ENCODE measurements around the gene SLC25A43.
"Not testable (repeated sequence)": the region's sequence is repeated elsewhere in the genome, so short reads cannot be mapped to it uniquely, and the experiment has no call there.

SLC25A43 gene

GRCh38 chrX:119467842-119468550 is 68.9 kb downstream of the SLC25A43 start, which contains the start of gene SLC25A5:
Gene SLC25A5, plus strand, starts transcription at chrX:119468444. Its CDS starts 72 bp downstream, at chrX:119468516.
- peak; percentile 4 to 90 (median 73) for DNase-seq

- peak; percentile 2 to 84 (median 64) for DNase-seq
Observed at GRCh38 chrX:119468551-119469312, 69.6 kb downstream of the SLC25A43 start.

GRCh38 chrX:119469313-119469635 is 70.1 kb downstream of the SLC25A43 start:
- no peak for DNase-seq

DNA sequence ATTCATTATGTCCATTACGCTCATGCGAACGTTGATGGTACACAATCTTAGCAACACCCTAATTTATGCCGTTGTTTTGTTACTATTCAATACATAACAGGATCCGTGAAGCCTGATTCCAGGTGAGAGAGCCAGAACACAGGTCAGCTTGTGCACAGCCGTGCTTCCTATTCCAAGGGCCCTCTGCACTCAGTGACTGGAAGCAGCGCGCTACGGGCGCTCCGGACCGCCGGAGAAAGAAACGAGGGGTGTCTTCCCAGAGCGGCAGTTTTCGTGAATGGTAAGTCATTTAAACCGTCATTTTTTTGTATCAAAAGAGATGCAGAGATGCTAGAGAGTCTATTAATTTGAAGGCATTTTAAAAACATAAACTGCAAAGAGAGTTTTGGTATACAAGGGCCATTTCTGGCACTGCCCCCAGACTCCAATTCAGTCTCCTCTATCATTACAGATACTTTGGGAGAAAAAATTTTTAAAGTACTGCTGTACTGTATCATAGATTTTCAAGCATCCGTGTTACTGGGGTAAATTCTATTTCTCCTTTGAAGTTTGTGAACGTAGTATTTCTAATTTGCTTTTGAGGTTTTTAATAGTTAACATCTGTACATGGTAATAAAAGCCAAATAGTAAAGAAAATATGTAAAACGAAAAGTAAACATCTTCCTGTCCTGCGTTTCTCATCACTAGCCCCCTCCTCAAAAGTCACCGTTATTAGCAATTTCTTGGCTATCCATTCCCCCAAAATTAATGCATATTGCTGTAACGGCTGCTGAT is 75.7 kb downstream of the SLC25A43 start:
- no peak for DNase-seq

- no peak for DNase-seq
Observed at GRCh38 chrX:119475389-119476101, 76.4 kb downstream of the SLC25A43 start.

- DNase-seq = no peak
Observed at GRCh38 chrX:119477812-119478232, 78.7 kb downstream of the SLC25A43 start.

- no peak for DNase-seq
Observed at GRCh38 chrX:119478504-119478903, 79.4 kb downstream of the SLC25A43 start.

- DNase-seq = no peak
Observed at GRCh38 chrX:119479845-119480244, 80.7 kb downstream of the SLC25A43 start.

DNA sequence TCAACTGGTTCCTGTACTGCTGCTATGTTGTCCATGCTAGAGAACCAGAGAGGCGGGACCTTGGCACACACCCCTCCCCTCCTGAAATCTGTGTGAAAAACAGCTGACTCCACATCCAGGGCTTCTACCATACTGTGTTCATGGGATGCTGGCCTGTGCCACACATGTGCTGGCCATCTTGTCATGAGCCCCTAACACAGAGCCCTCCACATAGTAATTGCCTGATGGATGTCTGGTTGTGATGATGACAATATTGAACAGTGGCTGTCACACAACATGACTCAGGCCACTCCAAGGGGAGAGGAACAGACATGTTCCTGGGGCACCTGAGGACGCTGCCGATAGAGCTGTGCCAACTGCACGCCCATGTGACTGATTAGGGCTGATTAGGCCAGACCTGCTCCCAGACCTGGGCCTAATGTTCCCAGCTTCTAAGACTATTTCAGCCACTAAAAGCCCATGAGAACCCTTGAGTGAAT is 82.2 kb downstream of the SLC25A43 start:
- no peak for DNase-seq

GRCh38 chrX:119482041-119482440 is 82.9 kb downstream of the SLC25A43 start:
- no peak for DNase-seq

GRCh38 chrX:119482481-119483480 is 83.6 kb downstream of the SLC25A43 start:
- DNase-seq = peak in 48 of 58 donors; percentile 2 to 63 (median 18)

- no peak for DNase-seq
Observed at GRCh38 chrX:119486745-119487144, 87.6 kb downstream of the SLC25A43 start.

DNA sequence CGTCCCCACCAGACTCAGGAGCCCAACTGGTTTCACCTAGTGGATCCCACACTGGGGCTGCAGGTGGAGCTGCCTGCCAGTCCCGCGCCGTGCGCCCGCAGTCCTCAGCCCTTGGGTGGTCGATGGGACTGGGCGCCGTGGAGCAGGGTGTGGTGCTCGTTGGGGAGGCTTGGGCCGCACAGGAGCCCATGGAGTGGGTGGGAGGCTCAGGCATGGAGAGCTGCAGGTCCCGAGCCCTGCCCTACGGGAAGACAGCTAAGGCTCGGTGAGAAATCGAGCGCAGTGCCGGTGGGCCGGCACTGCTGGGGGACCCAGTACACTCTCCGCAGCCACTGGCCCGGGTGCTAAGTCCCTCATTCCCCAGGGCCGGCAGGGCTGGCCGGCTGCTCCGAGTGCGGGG is 88.6 kb downstream of the SLC25A43 start:
- DNase-seq = not testable (repeated sequence)

DNA sequence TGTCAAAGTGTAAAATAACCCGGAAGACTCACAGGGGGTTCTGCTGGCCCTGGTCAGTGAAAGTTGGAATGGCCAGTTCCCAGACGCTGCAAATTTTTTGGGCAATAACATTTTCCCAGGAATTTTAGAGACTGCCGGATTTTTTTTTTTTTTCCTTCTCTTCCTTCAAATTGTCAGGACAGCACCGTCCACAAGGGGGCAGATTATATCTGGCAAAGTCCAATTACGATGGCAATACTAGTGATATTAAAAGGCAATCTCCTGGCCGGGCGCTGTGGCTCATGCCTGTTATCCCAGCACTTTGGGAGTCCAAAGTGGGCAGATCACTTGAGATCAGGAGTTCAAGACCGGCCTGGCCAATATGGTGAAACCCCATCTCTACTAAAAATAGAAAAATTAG is 89.6 kb downstream of the SLC25A43 start:
- peak in 26 of 58 donors; percentile 0 to 47 (median 2) for DNase-seq

DNA sequence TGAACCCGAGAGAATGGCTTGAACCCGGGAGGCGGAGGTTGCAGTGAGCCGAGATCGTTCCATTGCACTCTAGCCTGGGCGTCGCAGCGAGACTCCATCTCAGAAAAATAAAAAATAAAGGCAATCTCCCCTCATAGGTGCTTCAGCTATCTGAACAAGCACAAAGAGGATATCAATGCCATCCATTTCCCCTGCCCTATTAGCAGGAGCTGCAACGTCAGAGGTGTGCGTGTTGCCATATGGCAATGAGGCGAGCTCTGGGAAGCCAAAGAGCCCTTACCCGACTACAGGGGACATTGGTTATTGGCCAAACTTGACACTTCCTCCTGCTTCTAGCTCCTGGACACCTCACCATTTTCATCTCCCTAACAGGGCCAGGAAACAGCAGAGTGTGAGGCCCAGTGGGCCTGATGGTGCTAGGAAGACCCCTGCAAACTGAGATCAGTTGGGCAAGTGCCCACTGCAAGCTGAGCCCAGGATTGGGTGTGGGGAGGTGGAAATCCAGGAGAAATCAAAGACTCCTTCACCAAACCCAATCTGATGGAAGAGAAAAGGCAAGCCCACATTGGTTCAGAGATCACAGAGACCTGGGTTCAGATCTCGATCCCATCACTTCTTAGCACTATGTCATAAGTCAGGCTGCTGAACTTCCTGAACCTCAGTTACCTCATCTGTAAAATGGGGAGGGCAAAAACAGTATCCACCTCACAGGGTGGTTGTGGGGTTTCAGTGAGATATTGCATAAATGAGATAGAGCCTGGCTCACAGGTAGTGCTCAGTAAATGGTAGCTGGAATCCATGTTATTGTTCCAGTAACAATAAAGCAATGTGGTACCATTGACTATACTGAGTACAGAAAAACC is 90.3 kb downstream of the SLC25A43 start:
- DNase-seq = no peak

DNA sequence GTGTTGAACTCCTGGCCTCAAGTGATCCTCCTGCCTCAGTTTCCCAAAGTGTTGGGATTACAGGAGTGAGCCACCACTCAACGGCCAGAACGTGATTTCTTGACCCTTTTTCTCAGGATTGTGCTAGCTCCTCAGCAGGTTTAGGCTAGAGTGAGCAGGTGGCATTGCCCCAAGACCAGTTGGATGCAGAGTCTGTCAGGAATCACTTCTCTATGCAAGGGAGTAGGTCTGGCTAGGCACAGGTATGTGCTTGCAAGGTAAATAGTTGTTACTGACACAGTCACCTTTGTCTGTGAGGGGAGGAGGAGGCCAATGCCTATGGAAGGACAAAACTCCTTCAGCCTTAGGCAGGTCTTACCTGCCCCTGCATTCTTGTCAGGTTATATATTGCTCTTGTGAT is 93.3 kb downstream of the SLC25A43 start:
- DNase-seq = no peak

GRCh38 chrX:119493851-119494495 is 94.8 kb downstream of the SLC25A43 start:
- DNase-seq = not testable (repeated sequence)

All from anterior cingulate cortex (tissue), 58 donors.